Motor neuron (in vitro differentiated cells): Measurements from ENCODE around the gene PPP1R15B. TPM values are rescaled to one million over a fixed set of nuclear protein-coding genes. Genes with fewer than 3 reads are reported as not detected.

Experiments
- ATAC-seq, 8 experiments: fragments of 200-7000 bp; cut with Tn5 transposase; replicated peaks in 6 of 8; 2 replicates each; pipeline ENCODE4 v1.8.0; 2021; ENCODE audit warnings: mild to moderate bottlenecking in 8 of 8, moderate library complexity in 8 of 8
- H3K27ac ChIP-seq, 2 donors: fragments of 250-450 bp; sonication (Bioruptor Pico); 2 replicates each; pipeline ENCODE4 v1.9.0; 2021; ENCODE audit warnings: antibody characterized with exemption in 2 of 2, mild to moderate bottlenecking in 2 of 2, moderate library complexity in 1 of 2
- H3K4me1 ChIP-seq, 2 donors: fragments of 250-450 bp; sonication (Bioruptor Pico); replicated peaks in 1 of 2; 2 replicates each; pipeline ENCODE4 v1.6.1; 2021; ENCODE audit warnings: antibody characterized with exemption in 2 of 2, mild to moderate bottlenecking in 2 of 2, moderate library complexity in 1 of 2
- H3K4me3 ChIP-seq, 5 donors: fragments of 250-450 bp; sonication (Bioruptor Pico); 2 replicates each; pipeline ENCODE4 v1.9.0; 2021; ENCODE audit warnings: antibody characterized with exemption in 5 of 5, mild to moderate bottlenecking in 5 of 5, moderate library complexity in 4 of 5
- WGBS, 10 experiments: fragments of 450-650 bp; shearing (Covaris generic); methylation state at CpG; one replicate each; pipeline ENCODE4 v1.0.0; 2022; 5-methylcytosine and 5-hydroxymethylcytosine counted together
- in situ Hi-C, 9 experiments: fragments of 400-800 bp; cut with MboI; loops; one replicate each; pipeline ENCODE4 v1.15.0; 2021; ENCODE audit warnings: low sequenced_read_pairs in 9 of 9, low pct_unique_long_range_greater_than_20kb in 2 of 9; ENCODE audit not compliant: unreplicated experiment in 9 of 9
- total RNA-seq, 8 experiments: library from RNA; unstranded; fragments of 300-600 nt; gene quantifications; 2 replicates each; pipeline versions ENCODE4 v1.2.3 to v1.2.4, GENCODE V29; 2022

The PPP1R15B gene
- total RNA-seq, 8 experiments from 2014 or later: 29.7 to 87.0 (median 55.9) TPM

DNA sequence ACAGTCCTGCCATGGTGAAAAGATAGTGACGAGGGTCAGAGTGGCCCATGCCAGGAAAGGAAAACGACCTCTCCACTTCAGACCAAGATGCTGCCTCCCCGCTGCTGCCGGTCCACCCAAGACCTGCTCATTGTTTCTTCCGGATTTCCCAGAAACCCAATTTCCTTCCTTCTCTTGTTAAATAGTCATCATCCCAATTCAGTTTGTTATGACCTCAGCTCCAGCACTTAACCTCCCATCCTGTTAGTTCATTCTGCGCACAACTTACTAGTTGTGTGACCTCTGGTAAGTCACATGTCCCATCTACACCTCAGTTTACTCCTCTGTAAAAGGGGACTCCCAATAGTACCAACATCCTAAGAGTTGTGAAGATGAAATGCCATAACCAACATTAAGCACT lies 29.9 kb upstream of the PPP1R15B start:
- WGBS, 10 experiments: 90 to 100% (median 93%) methylated on average over 1 to 6 of the region's 6 CpGs; no CpG with 5 or more reads in 3 of the 10 experiments
- Histone ChIP-seq H3K27ac (no peak overlapping the region), H3K4me1 (peaks cover under 1 to 1% of the 10 kb centered on the region in 2 donors), H3K4me3 (no peak overlapping the region)
- in situ Hi-C loops: loop anchor here in 5 of 9 experiments (10.0 kb wide), 1 partner anchor 63 kb away; no protein-coding TSS in a partner anchor
- ATAC-seq: no peak

DNA sequence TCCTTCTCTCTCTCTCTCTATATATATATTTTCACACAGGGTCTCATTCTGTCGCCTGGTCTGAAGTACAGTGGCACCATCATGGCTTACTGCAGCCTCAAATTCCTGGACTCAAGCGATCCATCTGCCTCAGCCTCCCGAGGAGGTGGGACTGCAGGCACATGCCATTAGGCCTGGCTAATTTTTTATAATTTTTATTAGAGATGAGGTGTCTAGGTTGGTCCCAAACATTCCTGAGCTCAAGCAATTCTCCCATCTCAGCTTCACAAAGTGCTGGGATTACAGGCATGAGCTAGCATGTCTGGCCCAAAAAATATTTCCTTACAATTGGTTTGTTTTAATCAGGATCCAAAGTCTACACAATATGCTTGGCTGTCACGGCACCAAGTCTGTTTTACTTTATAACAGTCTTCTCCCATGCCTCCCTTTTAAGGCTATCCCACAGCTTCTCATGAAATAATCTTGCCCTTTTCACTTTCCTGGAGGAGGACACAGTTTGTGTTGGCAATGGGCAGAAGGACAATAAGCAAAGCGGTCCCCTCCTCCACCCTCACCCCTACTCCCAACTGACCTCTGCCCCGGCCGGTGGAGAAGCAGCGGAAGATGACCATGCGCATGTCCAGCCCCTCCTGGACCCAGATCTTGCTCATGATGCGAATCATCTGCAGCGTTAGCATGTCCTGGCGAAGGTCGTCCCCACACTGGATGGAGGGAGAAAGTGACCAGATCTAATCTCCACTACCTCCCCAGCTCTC lies 28.2 kb upstream of the PPP1R15B start:
- no peak overlapping the region for H3K4me3 ChIP-seq
- no peak overlapping the region for H3K27ac ChIP-seq
- 65 to 100% (median 88%) methylated on average over 1 to 13 of the region's 13 CpGs; no CpG with 5 or more reads in 1 of the 10 experiments for WGBS, 10 experiments
- in situ Hi-C loops: loop anchor here in 7 of 9 experiments (5.0 to 10.0 kb wide), 2 partner anchors 63 to 65 kb away; no protein-coding TSS in a partner anchor
- no peak for ATAC-seq
- H3K4me1 ChIP-seq: no peaks in the 10 kb centered on the region

DNA sequence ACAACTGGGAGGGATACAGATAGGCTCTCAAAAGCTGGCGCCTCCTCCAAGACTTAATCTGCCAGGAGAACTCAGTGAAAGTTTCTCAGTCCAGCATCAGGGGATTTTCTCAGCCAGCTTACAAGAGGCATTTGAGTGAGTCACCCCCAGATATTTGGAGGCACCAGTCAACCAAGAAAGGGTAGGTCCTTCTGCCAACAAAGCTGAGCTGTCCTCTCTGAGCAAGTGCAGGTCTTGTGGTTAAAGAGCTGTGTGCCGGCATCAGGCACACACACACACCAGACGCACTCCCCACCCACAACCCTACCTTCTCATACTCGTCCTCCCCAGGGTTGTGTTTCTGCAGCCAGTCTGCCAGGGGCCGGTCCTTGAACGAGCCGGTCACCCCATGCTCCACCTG lies 27.0 kb upstream of the PPP1R15B start:
- no peak overlapping the region for H3K4me3 ChIP-seq
- WGBS, 10 experiments: 0 to 100% (median 94%) methylated on average over 1 to 7 of the region's 7 CpGs; no CpG with 5 or more reads in 4 of the 10 experiments
- no peaks in the 10 kb centered on the region for H3K4me1 ChIP-seq
- ATAC-seq: peak in 2 of 8 experiments; percentile 9 to 61
- H3K27ac ChIP-seq: no peak overlapping the region
- in situ Hi-C loops: loop anchor here in 2 of 9 experiments (5.0 to 10.0 kb wide), 2 partner anchors 64 to 66 kb away; no protein-coding TSS in a partner anchor

DNA sequence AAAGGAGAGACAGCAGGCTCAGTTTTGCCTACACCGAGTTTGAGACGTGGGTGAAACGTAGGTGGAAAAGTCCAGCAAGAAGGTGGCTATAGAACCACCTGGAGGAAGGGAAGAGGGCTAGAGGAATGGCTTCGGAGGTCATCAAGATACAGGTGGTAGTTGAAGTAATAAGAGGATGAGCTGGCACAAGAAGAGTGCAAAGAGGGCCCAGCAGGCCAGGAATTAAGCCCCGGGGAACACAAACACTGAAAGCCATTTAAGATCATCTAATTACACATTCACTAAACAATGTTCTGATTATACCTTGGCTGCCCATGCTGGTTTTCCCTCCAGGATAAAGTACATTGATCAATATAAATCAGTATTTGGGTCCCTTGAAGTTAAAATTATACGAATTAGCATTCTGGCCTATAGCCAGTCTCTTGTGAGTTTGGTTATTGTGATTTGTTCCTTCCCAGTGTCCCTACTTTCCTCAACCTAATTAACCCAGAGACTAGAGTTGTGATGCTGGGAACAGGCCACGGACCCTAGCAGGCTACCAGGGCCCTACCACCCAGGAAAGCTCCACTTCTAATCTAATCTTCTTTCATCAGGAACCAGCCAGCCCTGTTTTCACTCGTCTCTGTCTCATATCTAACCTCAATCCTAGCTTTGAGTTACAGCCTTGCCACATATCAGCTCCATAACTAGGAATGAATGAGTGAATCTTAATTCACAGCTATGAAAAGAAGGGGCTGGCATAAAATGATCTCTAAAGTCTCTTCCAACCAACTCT lies 26.4 kb upstream of the PPP1R15B start:
- ATAC-seq: no peak
- Histone ChIP-seq H3K27ac (no peak overlapping the region), H3K4me1 (no peaks in the 10 kb centered on the region), H3K4me3 (no peak overlapping the region)
- WGBS, 10 experiments: 79 to 100% (median 91%) methylated on average over 1 to 8 of the region's 8 CpGs; no CpG with 5 or more reads in 1 of the 10 experiments
- in situ Hi-C loops: loop anchor here in 2 of 9 experiments (5.0 to 10.0 kb wide), 2 partner anchors 64 to 67 kb away; no protein-coding TSS in a partner anchor

DNA sequence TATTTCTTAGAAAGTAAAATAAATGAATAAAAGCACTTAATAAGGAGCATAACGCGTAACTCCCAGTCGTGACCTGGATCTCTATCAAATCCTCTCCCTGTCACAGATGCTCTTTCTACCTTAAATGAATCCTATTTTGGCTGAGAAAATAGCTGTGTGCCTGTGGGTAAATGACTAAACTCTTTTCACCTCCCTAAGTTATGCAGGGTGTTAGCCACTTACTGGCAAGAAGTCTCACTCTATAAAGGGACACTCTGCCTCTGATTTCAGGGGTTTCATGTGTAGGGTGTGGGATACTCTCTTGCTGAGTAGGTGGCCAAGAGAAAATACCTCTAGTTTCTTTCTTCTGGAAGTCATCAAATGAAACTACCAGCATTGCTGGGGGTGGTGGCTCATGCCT lies 24.3 kb upstream of the PPP1R15B start:
- Histone ChIP-seq H3K27ac (no peak overlapping the region), H3K4me1 (no peaks in the 10 kb centered on the region), H3K4me3 (no peak overlapping the region)
- 64 to 100% (median 98%) methylated on average over 1 to 3 of the region's 3 CpGs; no CpG with 5 or more reads in 2 of the 10 experiments for WGBS, 10 experiments
- in situ Hi-C loops: loop anchor here in 2 of 9 experiments (5.0 to 10.0 kb wide), 2 partner anchors 66 to 69 kb away; no protein-coding TSS in a partner anchor
- peak in 2 of 8 experiments; percentile 72 to 76 for ATAC-seq

DNA sequence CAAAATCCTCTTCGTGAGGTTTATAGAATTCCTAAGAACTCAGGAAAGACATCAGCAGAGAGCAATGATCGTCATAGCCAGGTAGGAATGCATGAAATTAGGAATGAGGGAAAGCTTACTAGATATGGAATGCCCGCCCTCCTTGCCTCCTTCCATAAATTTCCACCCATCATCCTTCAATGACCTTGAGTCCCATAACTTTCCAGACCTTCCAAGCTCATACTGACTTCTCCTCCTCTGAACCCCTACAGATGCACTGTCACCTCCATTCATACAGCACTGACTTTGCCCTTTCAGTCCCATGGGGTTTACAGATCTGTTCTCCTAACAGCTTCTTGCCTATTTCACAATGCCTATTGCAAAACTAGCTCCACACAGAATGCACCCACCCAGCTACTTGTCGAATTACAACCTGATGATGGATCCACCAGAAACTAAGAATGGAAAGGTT lies 23.8 kb upstream of the PPP1R15B start:
- 0 to 100% (median 89%) methylated on average over 1 to 4 of the region's 4 CpGs; no CpG with 5 or more reads in 2 of the 10 experiments for WGBS, 10 experiments
- ATAC-seq: peak in 2 of 8 experiments; percentile 46 to 64
- in situ Hi-C loops: loop anchor here in 2 of 9 experiments (5.0 to 10.0 kb wide), 2 partner anchors 67 to 69 kb away; no protein-coding TSS in a partner anchor
- no peaks in the 10 kb centered on the region for H3K4me1 ChIP-seq
- H3K27ac ChIP-seq: no peak overlapping the region
- H3K4me3 ChIP-seq: no peak overlapping the region

DNA sequence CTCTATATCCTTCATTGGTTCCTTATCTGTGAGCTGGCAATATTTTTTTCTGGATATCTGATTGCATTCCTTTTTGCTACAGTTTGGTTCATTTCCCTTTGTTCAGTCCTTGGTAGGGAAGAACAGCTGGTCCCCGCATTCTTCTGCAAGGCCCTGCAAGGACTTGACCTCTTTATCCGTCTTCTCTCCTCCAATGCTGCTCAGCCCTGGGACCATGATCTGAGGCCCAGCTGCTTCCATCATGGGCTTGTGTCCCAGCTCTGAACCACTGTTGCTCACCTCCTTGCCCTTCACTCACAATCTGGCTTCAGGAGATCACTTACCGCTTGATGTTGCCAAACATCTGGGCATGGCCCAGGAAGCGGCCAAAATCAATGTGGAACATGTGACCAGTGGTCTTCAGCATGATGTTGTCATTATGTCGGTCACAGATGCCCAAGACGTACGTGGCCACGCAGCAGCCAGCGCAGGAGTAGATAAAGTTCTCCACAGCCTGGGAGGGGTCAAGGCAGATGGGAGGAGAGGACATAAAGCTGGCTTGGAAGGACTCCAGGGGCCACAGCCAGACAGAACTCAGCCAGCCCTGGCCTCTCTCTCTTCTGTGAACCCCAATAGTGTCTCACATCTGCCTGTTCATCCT lies 22.6 kb upstream of the PPP1R15B start:
- in situ Hi-C loops: loop anchor here in 1 of 9 experiments (10.0 kb wide), 1 partner anchor 71 kb away; no protein-coding TSS in a partner anchor
- ATAC-seq: no peak
- WGBS, 10 experiments: 60 to 100% (median 100%) methylated on average over 1 to 8 of the region's 9 CpGs; no CpG with 5 or more reads in 1 of the 10 experiments
- H3K27ac ChIP-seq: no peak overlapping the region
- H3K4me1 ChIP-seq: no peaks in the 10 kb centered on the region
- H3K4me3 ChIP-seq: no peak overlapping the region

DNA sequence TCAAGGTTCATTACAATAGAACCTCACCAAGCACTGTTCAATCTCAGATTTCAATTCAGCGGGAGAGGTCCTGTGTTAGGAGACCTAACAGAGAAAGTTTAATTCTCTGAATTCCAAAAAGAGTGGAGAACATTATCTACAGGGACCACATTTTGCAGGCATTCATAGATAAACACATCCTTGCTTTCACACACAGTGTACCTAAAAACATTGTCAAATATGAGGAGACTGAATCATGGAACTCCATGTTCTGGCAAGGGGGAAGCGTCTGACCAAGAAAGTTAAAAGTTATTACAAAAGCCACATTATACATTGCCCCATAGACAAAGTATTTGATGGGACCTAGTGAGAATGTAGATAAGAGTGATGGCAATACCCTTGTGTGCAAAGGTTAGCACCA lies 21.1 kb upstream of the PPP1R15B start:
- H3K27ac ChIP-seq: no peak overlapping the region
- H3K4me1 ChIP-seq: no peaks in the 10 kb centered on the region
- H3K4me3 ChIP-seq: no peak overlapping the region
- in situ Hi-C loops: loop anchor here in 1 of 9 experiments (10.0 kb wide), 1 partner anchor 72 kb away; no protein-coding TSS in a partner anchor
- 86 to 100% (median 100%) methylated on average over 1 to 2 of the region's 2 CpGs; no CpG with 5 or more reads in 3 of the 10 experiments for WGBS, 10 experiments
- ATAC-seq: no peak

DNA sequence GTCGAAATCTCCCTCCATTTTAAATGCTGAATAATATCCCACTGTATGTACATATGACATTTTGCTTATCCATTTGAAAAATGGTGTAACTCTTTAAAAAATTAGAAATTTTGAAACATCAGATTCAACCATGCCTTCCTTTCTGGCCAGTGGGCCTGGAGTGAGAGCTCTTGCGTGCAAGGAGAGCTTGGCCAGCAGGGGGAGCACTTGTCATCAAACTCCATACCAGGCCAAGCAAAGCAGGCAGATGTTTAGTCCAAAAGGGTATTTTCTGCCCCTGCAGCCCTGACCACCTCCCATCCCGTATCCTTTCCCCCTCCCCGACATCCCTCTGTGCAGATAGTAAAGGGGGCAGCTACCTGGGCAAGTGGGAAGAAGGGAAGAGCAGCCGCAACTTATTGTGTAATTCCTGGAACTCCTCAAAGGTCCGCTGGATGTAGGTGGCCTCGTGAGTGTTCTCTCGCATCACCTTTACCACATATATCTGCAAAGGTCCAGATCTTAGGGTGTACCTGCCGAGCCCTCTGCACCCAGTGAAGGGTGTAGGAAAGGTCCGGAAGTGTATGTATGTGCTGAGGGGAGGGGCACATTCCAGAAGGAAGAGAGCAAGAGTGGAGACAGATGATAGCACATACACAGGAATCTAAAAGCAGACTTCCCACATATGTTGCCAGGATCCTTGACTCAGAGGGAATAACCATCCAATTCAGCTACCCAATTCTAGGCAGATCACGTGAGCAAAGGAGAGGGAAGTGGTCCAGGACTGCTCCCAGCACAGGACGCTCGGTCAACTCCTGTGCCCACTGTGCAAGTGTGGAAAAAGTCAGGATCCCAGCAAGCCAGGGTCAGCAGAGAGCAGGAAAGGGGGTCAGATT lies 19.9 kb upstream of the PPP1R15B start:
- H3K4me1 ChIP-seq: no peaks in the 10 kb centered on the region
- no peak overlapping the region for H3K4me3 ChIP-seq
- peak; percentile 69 to 98 (median 82) for ATAC-seq
- H3K27ac ChIP-seq: no peak overlapping the region
- in situ Hi-C loops: loop anchor here in 1 of 9 experiments (10.0 kb wide), 1 partner anchor 73 kb away; no protein-coding TSS in a partner anchor
- WGBS, 10 experiments: 18 to 100% (median 58%) methylated on average over 1 to 10 of the region's 13 CpGs

DNA sequence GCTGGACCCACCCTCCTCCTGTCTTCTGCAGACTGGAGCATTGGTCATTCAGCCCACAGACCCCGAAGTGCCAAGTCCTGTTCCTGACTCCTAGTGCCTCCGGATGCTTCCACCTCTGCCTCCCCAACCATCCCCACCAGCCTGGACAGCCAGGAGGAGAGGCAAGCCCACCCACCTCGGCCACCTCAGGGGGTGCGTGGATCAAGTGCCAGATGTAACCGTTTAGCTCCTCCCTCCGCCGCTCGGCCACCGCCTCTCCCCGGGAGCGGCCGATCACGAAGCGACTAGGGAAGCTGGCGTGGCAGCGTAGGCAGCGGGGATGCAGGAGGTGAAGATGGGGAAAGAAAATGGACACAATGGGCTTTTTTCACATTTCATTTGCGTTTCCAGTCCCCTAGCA lies 18.1 kb upstream of the PPP1R15B start:
- no peaks in the 10 kb centered on the region for H3K4me1 ChIP-seq
- WGBS, 10 experiments: 58 to 98% (median 84%) methylated on average over 1 to 18 of the region's 18 CpGs; no CpG with 5 or more reads in 2 of the 10 experiments
- in situ Hi-C loops: loop anchor here in 1 of 9 experiments (10.0 kb wide), 1 partner anchor 75 kb away; no protein-coding TSS in a partner anchor
- no peak overlapping the region for H3K4me3 ChIP-seq
- no peak for ATAC-seq
- H3K27ac ChIP-seq: no peak overlapping the region

DNA sequence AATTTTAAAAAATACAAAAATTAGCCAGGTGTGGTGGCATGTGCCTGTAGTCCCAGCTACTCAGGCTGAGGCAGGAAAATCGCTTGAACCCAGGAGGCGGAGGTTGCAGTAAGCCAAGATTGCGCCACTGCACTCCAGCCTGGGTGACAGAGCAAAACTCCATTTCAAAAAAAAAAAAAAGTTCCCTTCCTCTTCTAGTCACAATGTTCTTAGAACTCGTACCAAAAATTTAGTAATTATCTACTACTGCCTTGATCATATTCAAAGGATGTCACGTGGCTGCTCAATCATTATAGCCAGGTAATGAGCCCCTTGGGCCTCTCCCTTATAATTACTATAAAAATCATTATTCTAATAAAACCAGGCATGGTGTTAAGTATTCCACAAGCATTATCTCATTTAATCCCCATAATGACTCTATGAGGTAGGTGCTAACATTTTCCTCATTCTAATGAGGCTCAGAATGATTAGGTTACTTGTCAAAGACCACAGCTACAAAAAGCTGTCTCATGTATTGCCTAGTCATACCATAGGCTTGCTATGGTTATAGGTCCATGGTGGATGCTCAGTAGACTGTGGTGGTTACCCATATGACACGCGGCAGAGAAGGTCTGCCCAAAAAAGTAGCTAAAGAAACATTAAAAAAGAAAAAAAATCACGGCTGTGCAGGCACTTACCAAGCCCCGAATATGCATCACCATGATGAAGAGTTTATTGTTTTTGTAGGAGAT lies 15.5 kb upstream of the PPP1R15B start:
- WGBS, 10 experiments: 79 to 100% (median 96%) methylated on average over 4 to 9 of the region's 9 CpGs; no CpG with 5 or more reads in 1 of the 10 experiments
- Histone ChIP-seq H3K4me1 (no peaks in the 10 kb centered on the region), H3K4me3 (no peak overlapping the region), H3K27ac (no peak overlapping the region)
- no peak for ATAC-seq
- in situ Hi-C loops: no loop called here
